Left renal cortex interstitium (tissue), 4 donors: ENCODE measurements around the gene IYD. TPM values are rescaled to one million over a fixed set of nuclear protein-coding genes. Genes with fewer than 3 reads are reported as not detected.
A peak's percentile ranks its signal among the peaks of the same experiment; 100 is the strongest.
"Not testable (repeated sequence)": the region's sequence is repeated elsewhere in the genome, so short reads cannot be mapped to it uniquely, and the experiment has no call there.

Experiments used
- DNase-seq, 4 donors: peaks; one replicate each; pipeline ENCODE4 v3.0.0-alpha.2; 2013; ENCODE audit warnings: low read depth in 4 of 4, low spot score in 2 of 4, missing footprints in 1 of 4
- polyA plus RNA-seq, 4 donors: library from polyadenylated mRNA; unstranded; fragments of 120-200 nt; gene quantifications; one replicate each; pipeline ENCODE4 v1.2.1, GENCODE V29; 2013; ENCODE audit not compliant: insufficient read length in 4 of 4

IYD gene
- polyA plus RNA-seq, 4 donors: 3.2 to 4.6 (median 4.2) TPM

GRCh38 chr6:150349546-150349945 is 19.3 kb upstream of the IYD start:
- no peak for DNase-seq

DNA sequence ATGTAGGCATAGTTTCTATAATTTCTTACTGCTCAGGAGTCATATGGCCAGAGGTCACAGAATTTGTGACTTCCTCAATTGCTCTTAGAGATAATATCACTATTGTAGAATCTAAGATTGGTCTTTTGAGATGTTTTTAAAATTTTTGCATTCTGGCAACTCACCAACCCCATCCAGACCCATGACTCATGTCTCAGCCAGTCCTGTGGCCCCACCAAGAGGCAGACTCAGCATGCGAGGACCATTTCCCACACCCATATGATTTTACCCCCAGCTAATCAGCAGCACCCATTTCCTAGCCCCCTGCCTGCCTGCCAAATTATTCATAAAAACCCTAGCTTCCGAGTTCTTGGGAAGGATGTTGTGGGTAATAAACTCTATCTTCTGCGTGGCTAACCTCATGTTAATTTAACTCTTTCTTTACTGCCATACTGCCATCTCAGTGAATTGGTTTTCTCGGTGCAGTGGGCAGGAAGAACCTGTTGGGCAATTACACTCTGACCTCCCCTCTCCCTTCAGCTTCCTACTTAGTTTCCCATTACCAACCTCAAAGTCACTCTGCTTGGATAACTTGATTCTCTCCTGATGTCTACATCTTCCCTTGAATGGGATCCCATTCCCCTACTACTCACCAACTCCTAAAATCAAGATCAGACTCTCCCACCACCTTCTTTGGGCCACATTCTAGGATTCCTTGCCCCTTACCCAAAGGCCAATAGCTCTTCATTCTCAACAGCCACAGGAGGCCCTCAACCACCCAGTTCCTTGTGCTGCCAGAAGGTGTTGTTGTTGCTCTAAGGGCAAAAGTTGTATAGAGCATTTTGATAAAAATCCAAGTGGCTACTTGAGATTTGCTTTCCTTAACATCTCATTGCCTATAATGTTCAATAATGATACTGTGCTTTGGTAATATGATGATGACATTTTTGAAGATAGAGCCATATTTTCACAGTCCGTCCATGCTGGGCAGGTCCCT is 16.2 kb upstream of the IYD start:
- no peak for DNase-seq

DNA sequence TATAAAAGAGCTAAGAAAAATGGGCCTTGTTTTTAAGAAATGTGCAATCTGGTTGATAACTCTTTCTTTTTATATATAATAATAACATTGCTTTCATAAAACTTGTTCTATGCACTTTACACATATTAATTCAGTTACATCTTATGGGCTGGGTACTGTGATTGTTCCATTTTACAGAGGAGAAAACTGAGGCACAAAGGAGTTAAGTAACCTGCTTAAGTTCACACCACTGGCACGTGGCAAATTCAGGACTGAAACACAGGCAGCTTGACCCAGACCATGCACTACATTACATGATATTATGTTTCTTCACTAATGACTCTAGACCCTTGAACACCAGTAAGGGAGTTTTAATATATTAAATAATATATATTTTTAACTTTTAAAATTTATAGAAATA is 15.4 kb upstream of the IYD start:
- DNase-seq: no peak

GRCh38 chr6:150354754-150355571 is 13.8 kb upstream of the IYD start:
- no peak for DNase-seq

DNA sequence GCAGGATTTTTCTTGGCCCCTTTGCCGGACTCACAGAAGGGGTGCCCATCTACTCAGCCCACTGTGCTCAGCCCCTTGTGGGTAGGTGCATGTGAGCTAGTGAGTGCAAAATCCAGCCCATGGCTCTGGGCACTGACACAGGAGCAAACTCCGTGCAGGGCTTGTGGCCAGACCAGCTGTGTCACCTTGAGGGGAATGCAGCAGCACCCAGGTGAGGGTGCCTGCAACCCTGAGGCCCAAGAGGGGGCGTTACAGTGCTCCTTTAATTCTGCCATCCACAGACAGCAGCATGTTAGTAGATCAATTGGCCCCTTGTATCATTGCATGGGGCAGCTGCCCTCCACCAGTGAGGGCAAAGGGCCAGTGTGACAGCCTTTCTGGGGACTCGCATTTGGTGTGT is 12.9 kb upstream of the IYD start:
- no peak for DNase-seq

DNA sequence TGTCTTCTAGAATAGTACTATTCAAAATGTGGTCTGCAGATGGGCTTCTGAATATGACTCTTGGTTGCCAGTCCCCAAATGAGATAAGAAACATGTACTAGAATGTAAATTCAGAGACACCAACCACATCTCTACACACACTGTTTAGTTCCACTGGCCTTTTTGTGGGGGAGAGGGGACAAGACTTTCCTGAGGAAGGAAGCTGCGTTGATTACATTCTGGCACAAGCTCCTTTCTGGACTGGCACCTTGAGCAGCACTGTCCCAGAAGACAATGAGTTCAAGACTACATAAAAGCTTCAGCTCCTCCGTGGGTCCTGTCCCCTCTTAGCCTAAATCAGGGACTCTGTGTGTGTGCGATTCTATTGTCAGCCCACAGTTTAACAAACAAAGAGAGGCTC is 6.9 kb upstream of the IYD start:
- DNase-seq: no peak

- no peak for DNase-seq
Observed at GRCh38 chr6:150363733-150364132, 5.1 kb upstream of the IYD start.

- no peak for DNase-seq
Observed at GRCh38 chr6:150366118-150366778, 2.6 kb upstream of the IYD start.

GRCh38 chr6:150369408-150369807 is 596 bp downstream of the IYD start:
- no peak for DNase-seq

- no peak for DNase-seq
Observed at GRCh38 chr6:150370112-150370511, 1.3 kb downstream of the IYD start.

GRCh38 chr6:150371356-150371755 is 2.5 kb downstream of the IYD start:
- DNase-seq: no peak

GRCh38 chr6:150372051-150372450 is 3.2 kb downstream of the IYD start:
- no peak for DNase-seq

GRCh38 chr6:150373260-150373701 is 4.5 kb downstream of the IYD start:
- DNase-seq: no peak

GRCh38 chr6:150374346-150374745 is 5.5 kb downstream of the IYD start:
- not testable (repeated sequence) for DNase-seq

DNA sequence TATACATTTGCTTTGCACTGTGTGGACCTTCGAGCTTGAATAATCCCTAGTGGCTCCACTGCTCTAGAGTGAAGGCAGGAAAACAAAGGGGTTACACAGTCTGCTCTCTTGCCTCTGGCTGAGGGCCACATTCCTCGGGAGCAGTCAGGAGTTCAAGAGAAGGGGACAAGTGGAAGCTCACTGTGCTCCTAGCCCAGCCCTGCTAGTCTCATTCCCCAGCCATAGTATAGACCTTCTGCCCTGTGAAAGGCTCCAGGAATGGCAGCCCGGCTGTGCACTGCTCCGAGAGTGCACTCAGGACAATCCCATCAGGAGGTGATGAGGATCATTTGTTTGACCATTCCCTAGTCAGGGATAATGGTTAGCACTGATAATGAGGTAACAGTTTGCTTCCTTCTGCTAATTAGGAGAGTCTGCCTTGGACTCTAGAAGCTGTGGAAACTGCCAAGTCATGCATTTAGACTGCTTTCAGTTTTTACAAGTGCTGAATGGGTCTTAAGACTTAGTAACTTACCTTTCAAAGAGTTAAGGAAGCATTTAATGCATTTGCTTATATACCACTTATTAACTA is 8.5 kb downstream of the IYD start:
- DNase-seq: peak in 3 of 4 donors; percentile 42 to 65 (median 47)

DNA sequence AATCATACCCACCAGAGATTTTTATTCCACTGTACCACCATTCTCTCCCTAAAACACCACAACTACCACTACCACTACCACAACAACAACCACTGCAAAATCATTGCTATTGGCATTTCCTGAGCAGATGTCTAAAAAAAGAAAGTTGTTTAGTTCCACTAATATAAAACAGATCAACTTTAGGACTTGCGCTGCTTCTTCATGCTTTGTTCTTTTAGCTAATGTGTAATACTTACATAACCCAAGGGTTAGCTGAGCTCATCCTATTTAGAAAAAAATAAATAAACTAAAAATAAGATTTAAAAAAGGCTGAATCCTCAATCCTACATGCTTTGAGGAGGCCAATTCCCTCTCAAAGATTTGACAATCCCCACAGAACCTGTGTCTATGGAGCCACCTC is 11.4 kb downstream of the IYD start:
- no peak for DNase-seq

DNA sequence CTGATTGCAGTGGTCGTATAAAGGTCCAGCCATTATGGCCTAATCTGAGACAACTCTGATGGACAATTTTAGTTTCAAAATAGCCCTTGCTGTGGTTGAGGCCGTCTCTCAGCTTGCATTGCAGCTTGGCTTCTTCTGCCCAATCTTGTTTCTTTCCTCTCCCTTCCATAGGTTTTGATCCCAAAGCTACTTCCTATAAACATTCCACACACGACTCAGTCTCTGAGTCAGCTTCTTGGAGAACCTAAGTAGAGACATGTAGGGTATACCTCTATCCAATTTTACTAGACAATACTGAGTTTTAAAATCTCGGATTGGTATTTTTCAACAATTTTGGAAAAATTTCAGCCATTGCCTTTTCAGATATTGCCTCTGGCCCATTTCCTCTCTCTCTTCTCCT is 13.4 kb downstream of the IYD start:
- no peak for DNase-seq

DNA sequence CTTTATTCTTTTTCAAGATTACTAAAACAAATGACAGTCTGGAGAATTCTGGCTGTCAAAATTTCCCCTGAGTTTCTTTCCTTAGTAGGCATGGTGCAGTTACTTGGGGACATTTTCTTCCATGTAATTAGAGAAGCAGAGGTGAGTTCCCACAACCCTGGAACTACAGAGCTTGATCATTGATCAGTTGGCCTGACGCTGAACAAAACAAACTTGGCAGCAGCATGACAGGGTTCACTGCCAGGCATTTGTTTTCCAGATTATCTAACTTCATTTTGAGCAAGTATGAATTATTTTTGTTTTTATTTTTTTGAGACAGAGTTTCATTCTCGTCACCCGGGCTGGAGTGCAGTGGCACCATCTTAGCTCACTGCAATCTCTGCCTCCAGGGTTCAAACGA is 22.6 kb downstream of the IYD start:
- no peak for DNase-seq

DNA sequence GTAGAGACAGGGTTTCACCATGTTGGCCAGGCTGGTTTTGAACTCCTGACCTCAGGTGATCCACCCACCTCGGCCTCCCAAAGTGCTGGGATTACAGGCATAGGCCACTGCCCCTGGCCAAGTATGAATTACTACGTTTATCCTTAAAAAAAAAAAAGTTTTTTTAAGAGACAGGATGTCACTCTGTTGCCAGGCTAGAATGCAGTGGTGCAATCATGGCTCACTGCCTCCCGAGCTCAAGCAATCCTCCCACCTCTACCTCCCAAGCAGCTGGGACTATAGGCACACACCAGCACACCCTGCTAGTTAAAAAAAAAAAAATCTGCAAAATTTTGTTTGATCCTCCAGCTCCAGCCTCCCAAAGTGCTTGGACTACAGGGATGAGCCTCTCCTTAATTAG is 23.1 kb downstream of the IYD start:
- no peak for DNase-seq

DNA sequence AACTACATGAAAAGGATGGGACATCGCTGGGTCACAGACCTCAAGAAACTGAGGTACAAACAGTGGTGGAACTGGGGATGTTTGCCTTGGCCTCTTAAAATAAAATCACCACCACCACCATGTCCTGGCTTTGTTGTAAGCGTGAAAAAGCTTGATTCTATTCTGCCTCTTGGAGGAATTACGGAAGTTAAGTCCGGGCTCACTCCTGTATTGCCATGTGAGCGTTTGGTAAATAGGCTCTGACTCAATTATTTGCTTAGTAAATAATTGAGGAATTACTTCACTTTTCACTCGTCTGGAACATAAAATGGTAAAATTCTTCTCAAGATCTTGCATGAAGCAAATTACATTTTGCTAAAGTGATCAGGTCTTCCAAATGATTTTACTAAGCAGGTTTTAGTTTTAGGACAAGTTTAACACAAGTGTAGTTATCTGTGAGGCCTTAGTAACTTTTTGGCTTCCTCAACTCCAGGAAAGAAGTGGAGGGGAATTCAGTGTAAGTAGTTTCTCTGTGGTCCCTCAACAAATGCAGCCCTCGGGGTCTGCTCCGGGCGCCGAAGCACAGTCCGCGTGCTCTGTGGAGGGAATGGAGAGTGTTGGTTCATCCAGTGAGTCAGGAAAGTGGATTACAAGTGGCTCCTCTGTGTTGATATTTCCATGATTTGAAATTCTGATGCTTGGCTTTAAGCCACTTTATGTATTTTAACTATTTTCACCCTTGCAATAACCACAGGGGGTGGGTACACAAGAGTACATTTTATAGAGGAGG is 23.8 kb downstream of the IYD start:
- DNase-seq: no peak
